K562 (cell line): Measurements from ENCODE around the gene PAX8. TPM values are rescaled to one million over a fixed set of nuclear protein-coding genes. Genes with fewer than 3 reads are reported as not detected.

Experiments used
- ATAC-seq: fragments of 200-7000 bp; cut with Tn5 transposase; 3 replicates; pipeline ENCODE4 v1.9.1; 2020; ENCODE audit warnings: moderate library complexity
- BruUV-seq: library from RNA; stranded (reverse); fragments of 400-500 nt; replicated peaks from 2 replicates; lab custom pipeline; 2021; lab: Mats Ljungman, UMichigan
- CTCF ChIA-PET: fragments of 300-600 bp; formaldehyde crosslinking; extraction: SDS; loops from one replicate; lab custom pipeline; 2021; ENCODE audit warnings: low intra/inter-chr PET ratio; lab: Yijun Ruan, JAX
- POLR2A ChIA-PET: fragments of 300-600, 350-650 bp; sonication (Branson Sonifier 250); formaldehyde crosslinking; extraction: SDS; loops from one replicate; lab custom pipeline; 2021; ENCODE audit warnings: antibody characterized with exemption, inconsistent platforms; lab: Yijun Ruan, JAX
- DNase-seq, 4 experiments: peaks; one replicate each; pipeline versions ENCODE4 v3.0.0 to v3.0.0-alpha.2; 2011 to 2018; ENCODE audit warnings: low spot score in 3 of 4, mixed read lengths in 3 of 4; ENCODE audit errors: extremely low read depth in 1 of 4
- FAIRE-seq: peaks from 2 replicates; lab custom pipeline; 2011; peaks lifted over from hg19 to GRCh38; lab: Jason Lieb, UNC
- H2AFZ ChIP-seq: 2 replicates; pipeline ENCODE4 v1.6.0; 2011; ENCODE audit warnings: low read depth, low read length, control low read depth, inconsistent platforms
- H3K27ac ChIP-seq: fragments of 200-600 bp; 3 replicates; pipeline ENCODE4 v1.8.0; 2011; ENCODE audit warnings: low read depth, mild to moderate bottlenecking, control low read depth, inconsistent platforms, low read length, moderate library complexity, mixed read lengths; ENCODE audit errors: extremely low read depth
- H3K27me3 ChIP-seq, 2 experiments: fragments of 300-600 bp in 1 of 2; 2 replicates in 1 of 2; 3 replicates in 1 of 2; pipeline versions ENCODE4 v1.6.0 to v1.8.0; 2011; ENCODE audit warnings: inconsistent platforms in 2 of 2, low read length in 2 of 2, mild to moderate bottlenecking in 1 of 2, mixed read lengths in 1 of 2, moderate library complexity in 1 of 2; ENCODE audit not compliant: control insufficient read depth in 2 of 2, insufficient read depth in 2 of 2
- H3K36me3 ChIP-seq: fragments of 300-600 bp; 3 replicates; pipeline ENCODE4 v1.8.0; 2011; ENCODE audit warnings: mild to moderate bottlenecking, low read length, inconsistent platforms; ENCODE audit not compliant: control insufficient read depth, insufficient read depth
- H3K4me1 ChIP-seq, 2 experiments: fragments of 200-600 bp in 1 of 2; replicated peaks in 1 of 2; 2 replicates in 1 of 2; 3 replicates in 1 of 2; pipeline versions ENCODE4 v1.5.1 to v1.8.0; 2011; ENCODE audit warnings: inconsistent platforms in 2 of 2, low read length in 2 of 2, mild to moderate bottlenecking in 1 of 2, mixed read lengths in 1 of 2, moderate library complexity in 1 of 2; ENCODE audit not compliant: control insufficient read depth in 2 of 2, insufficient read depth in 2 of 2
- H3K4me2 ChIP-seq: 2 replicates; pipeline ENCODE4 v1.6.1; 2011; ENCODE audit warnings: low read length, control low read depth, inconsistent platforms, mixed read lengths; ENCODE audit not compliant: insufficient read depth
- H3K4me3 ChIP-seq: fragments of 200-600 bp; sonication (generic), shearing (Covaris generic); 2 replicates; pipeline ENCODE4 v1.5.1; 2016; ENCODE audit warnings: control low read depth, inconsistent platforms
- H3K79me2 ChIP-seq: fragments of 200-600 bp; 3 replicates; pipeline ENCODE4 v1.8.0; 2011; ENCODE audit warnings: low read length, inconsistent platforms; ENCODE audit not compliant: control insufficient read depth, insufficient read depth
- H3K9ac ChIP-seq, 2 experiments: 2 replicates each; pipeline versions ENCODE4 v1.6.0 to v1.6.1; 2011; ENCODE audit warnings: low read depth in 2 of 2, low read length in 2 of 2, control low read depth in 1 of 2, inconsistent platforms in 1 of 2, mild to moderate bottlenecking in 1 of 2, mixed read lengths in 1 of 2; ENCODE audit not compliant: insufficient read depth in 1 of 2
- H3K9me1 ChIP-seq: one replicate; pipeline ENCODE4 v1.6.0; 2011; ENCODE audit warnings: inconsistent platforms, mild to moderate bottlenecking, low read length, moderate library complexity; ENCODE audit not compliant: control insufficient read depth, insufficient read depth
- H3K9me3 ChIP-seq: replicated peaks from 2 replicates; pipeline ENCODE4 v1.5.1; 2011; ENCODE audit warnings: low read depth, low read length, inconsistent platforms; ENCODE audit not compliant: control insufficient read depth, insufficient read depth
- H4K20me1 ChIP-seq: replicated peaks from 2 replicates; pipeline ENCODE4 v1.6.1; 2011; ENCODE audit warnings: low read length, inconsistent platforms, mixed read lengths; ENCODE audit not compliant: control insufficient read depth, insufficient read depth
- CAMTA2 ChIP-seq: fragments of 250-450 bp; sonication (Bioruptor Pico); conservative IDR thresholded peaks from 2 replicates; pipeline ENCODE4 v1.5.1; 2022
- CLOCK ChIP-seq: fragments of 250-450 bp; sonication (Bioruptor Pico); IDR thresholded peaks from 2 replicates; pipeline ENCODE4 v1.4.0; 2020; ENCODE audit warnings: mild to moderate bottlenecking, moderate library complexity, borderline replicate concordance
- HNRNPL ChIP-seq: fragments of 200-400 bp; formaldehyde crosslinking; IDR thresholded peaks from 2 replicates; pipeline ENCODE4 v1.6.1; 2017; ENCODE audit warnings: low read depth, mild to moderate bottlenecking, low read length
- POLR2A ChIP-seq: fragments of 450-650 bp; conservative IDR thresholded peaks from 2 replicates; pipeline ENCODE4 v1.6.1; 2016
- PPARD ChIP-seq: fragments of 250-450 bp; sonication (Bioruptor Pico); IDR thresholded peaks from 2 replicates; pipeline ENCODE4 v1.8.0; 2022; ENCODE audit warnings: inconsistent platforms, mild to moderate bottlenecking, moderate library complexity
- SOX6 ChIP-seq: fragments of 450-650 bp; IDR thresholded peaks from 2 replicates; pipeline ENCODE4 v1.6.1; 2014; ENCODE audit warnings: mild to moderate bottlenecking
- TCF15 ChIP-seq: fragments of 250-450 bp; sonication (Bioruptor Pico); IDR thresholded peaks from 2 replicates; pipeline ENCODE4 v1.8.0; 2022; ENCODE audit warnings: moderate library complexity, mild to moderate bottlenecking, inconsistent platforms
- ZNF23 ChIP-seq: fragments of 250-450 bp; sonication (Bioruptor Pico); IDR thresholded peaks from 2 replicates; pipeline ENCODE4 v1.4.0; 2020; ENCODE audit warnings: mild to moderate bottlenecking
- WGBS: fragments of 100-300 bp; shearing (Covaris generic); methylation state at CpG from one replicate; pipeline ENCODE4 v1.1.6; 2016; ENCODE audit warnings: low coverage, mixed read lengths; ENCODE audit not compliant: insufficient coverage; ENCODE audit errors: missing lambda C conversion rate; 5-methylcytosine and 5-hydroxymethylcytosine counted together
- in situ Hi-C: fragments of 300-500 bp; cut with MboI; formaldehyde crosslinking; loops from 4 replicates; pipeline ENCODE4 v1.15.0; 2018; ENCODE audit warnings: inconsistent platforms, mixed read lengths
- intact Hi-C: fragments of 100-400 bp; cut with micrococcal nuclease; formaldehyde crosslinking; loops from 2 replicates; pipeline ENCODE4 v1.14.2; 2022
- polyA plus RNA-seq, 8 experiments: library from polyadenylated mRNA; depleted of rRNA in 4 of 8; stranded (reverse) in 5 of 8; unstranded in 3 of 8; fragments of >200 nt; fragmentation: Nextera tagmentation in 2 of 8; fragmentation: Illumina TruSeq in 1 of 8; extraction: Ambion mirVana in 2 of 8; extraction: Trizol in 1 of 8; gene quantifications; 2 replicates each; pipeline versions ENCODE4 v1.2.1 to v1.2.3, GENCODE V29; 2011 to 2014; ENCODE audit warnings: inconsistent platforms in 1 of 8, missing spikeins in 1 of 8
- total RNA-seq, 7 experiments: library from RNA; depleted of rRNA in 6 of 7; stranded (reverse); fragments of >200 nt in 6 of 7; fragmentation: Illumina TruSeq in 2 of 7; extraction: Trizol in 2 of 7; gene quantifications; 2 replicates each; pipeline versions ENCODE4 v1.2.1 to v1.2.3, GENCODE V29; 2011 to 2021; ENCODE audit warnings: low replicate concordance in 1 of 7
- TF ChIP-seq, protein P1 (sequence below), 2 experiments: fragments of 450-650 bp; IDR thresholded peaks; 2 replicates each; pipeline ENCODE4 v1.6.1; 2018; ENCODE audit warnings: mild to moderate bottlenecking in 2 of 2, low read depth in 1 of 2; ENCODE audit not compliant: partially characterized antibody in 2 of 2

Gene PAX8
- total and polyA plus RNA-seq, 9 of the 15 experiments (the other 6 are each of a cell fraction or from before 2014, with no cell fraction given) = 0.13 to 2.1 (median 0.51) TPM

DNA sequence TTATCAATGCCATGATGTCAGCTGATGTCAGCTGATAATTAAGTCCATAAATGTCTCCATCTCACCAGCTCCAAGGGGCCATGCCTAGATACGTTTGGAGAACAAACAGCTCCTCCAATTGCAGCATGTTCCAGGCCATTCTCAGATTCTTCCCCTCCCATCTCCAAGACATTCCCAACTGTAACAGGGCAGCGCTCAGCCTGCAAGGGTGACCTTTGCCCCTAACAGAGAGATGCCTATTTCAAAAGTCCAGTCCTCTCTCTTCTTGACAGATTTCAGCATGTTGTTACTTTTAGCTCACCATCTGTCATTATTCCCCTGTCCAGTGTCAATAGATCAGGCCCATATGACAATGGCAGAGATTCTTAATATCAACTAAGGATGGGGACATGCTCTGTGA is 95.0 kb downstream of the PAX8 start:
- no peak overlapping the region for H3K4me3 ChIP-seq
- BruUV-seq = no TSS peak
- no peak overlapping the region for H3K27ac ChIP-seq
- POLR2A ChIA-PET = interaction anchor here (0.6 to 2.5 kb wide), 2 partner anchors 10 to 52 kb away, joined by 3 to 15 read pairs; partner anchors contain the start of gene PSD4
- no peak for TF ChIP-seq SOX6
- TF ChIP-seq POLR2A = 0 out of 2 replicates have a peak, but pooled peaks have one; percentile 18
- H3K36me3 ChIP-seq = peaks cover 57% of the 10 kb centered on the region; the same call in 2 of the 3 replicates
- no peak overlapping the region for H2AFZ ChIP-seq
- intact Hi-C loops (no loop called here), in situ Hi-C loops (no loop called here)
- DNase-seq (no peak), ATAC-seq (no peak), FAIRE-seq (no peak)
- H3K9me1 ChIP-seq = peaks cover 10% of the 10 kb centered on the region
- 81% methylated on average over 2 of the region's 2 CpGs for WGBS
- CTCF ChIA-PET = no interaction called here
- peaks cover 13% of the 10 kb centered on the region for H4K20me1 ChIP-seq
- H3K4me2 ChIP-seq = no peak overlapping the region
- no peaks in the 10 kb centered on the region for H3K27me3 ChIP-seq
- H3K9ac ChIP-seq = no peak overlapping the region
- peaks cover 20 to 31% of the 10 kb centered on the region in 2 experiments; a peak in 4 of 5 replicates for H3K4me1 ChIP-seq
- no peaks in the 10 kb centered on the region; the same call in 2 of the 3 replicates for H3K79me2 ChIP-seq
- no peaks in the 10 kb centered on the region for H3K9me3 ChIP-seq

DNA sequence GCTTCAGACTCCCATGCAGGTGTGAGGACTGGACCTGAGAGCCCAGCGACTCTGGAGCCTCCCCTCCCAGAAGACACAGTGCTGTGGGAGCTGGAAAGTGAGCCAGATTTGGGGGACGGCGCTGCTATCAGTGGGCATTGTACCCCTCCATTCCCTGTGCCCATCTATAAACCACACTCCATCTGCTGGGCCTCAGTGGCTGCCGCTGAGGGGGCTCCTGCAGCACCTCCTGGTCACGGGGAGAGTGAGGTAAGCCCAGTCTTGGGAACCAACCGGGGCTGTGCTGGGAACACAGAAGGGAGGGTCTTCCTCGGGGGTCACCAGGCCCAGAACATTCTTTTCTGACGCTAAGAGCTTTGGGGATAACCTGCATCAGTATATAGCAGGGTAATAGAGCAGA is 95.5 kb downstream of the PAX8 start:
- Histone ChIP-seq H4K20me1 (peaks cover 13% of the 10 kb centered on the region), H3K27me3 (no peaks in the 10 kb centered on the region), H3K79me2 (no peaks in the 10 kb centered on the region; the same call in 2 of the 3 replicates), H3K9me3 (no peaks in the 10 kb centered on the region), H3K36me3 (peaks cover 59% of the 10 kb centered on the region; the same call in 2 of the 3 replicates), H3K4me1 (peaks cover 20 to 31% of the 10 kb centered on the region in 2 experiments; a peak in 4 of 5 replicates), H2AFZ (no peak overlapping the region), H3K9me1 (peaks cover 10% of the 10 kb centered on the region), H3K9ac (no peak overlapping the region), H3K27ac (no peak overlapping the region), H3K4me3 (no peak overlapping the region), H3K4me2 (no peak overlapping the region)
- intact Hi-C loops (no loop called here), in situ Hi-C loops (no loop called here)
- no TSS peak for BruUV-seq
- no peak for FAIRE-seq
- ChIA-PET CTCF (no interaction called here), POLR2A (interaction anchor here (2.5 kb wide), 1 partner anchor 9 kb away, joined by 15 read pairs; the partner anchor contains the start of gene PSD4)
- no peak for ATAC-seq
- DNase-seq = no peak
- 89% methylated on average over 8 of the region's 8 CpGs for WGBS
- TF ChIP-seq TCF15 (CRISPR knock-in tag) = no peak
- TF ChIP-seq CLOCK (CRISPR knock-in tag) = no peak
- no peak for TF ChIP-seq ZNF23 (CRISPR knock-in tag)
- TF ChIP-seq PPARD (CRISPR knock-in tag) = no peak
- TF ChIP-seq, protein P1, sequence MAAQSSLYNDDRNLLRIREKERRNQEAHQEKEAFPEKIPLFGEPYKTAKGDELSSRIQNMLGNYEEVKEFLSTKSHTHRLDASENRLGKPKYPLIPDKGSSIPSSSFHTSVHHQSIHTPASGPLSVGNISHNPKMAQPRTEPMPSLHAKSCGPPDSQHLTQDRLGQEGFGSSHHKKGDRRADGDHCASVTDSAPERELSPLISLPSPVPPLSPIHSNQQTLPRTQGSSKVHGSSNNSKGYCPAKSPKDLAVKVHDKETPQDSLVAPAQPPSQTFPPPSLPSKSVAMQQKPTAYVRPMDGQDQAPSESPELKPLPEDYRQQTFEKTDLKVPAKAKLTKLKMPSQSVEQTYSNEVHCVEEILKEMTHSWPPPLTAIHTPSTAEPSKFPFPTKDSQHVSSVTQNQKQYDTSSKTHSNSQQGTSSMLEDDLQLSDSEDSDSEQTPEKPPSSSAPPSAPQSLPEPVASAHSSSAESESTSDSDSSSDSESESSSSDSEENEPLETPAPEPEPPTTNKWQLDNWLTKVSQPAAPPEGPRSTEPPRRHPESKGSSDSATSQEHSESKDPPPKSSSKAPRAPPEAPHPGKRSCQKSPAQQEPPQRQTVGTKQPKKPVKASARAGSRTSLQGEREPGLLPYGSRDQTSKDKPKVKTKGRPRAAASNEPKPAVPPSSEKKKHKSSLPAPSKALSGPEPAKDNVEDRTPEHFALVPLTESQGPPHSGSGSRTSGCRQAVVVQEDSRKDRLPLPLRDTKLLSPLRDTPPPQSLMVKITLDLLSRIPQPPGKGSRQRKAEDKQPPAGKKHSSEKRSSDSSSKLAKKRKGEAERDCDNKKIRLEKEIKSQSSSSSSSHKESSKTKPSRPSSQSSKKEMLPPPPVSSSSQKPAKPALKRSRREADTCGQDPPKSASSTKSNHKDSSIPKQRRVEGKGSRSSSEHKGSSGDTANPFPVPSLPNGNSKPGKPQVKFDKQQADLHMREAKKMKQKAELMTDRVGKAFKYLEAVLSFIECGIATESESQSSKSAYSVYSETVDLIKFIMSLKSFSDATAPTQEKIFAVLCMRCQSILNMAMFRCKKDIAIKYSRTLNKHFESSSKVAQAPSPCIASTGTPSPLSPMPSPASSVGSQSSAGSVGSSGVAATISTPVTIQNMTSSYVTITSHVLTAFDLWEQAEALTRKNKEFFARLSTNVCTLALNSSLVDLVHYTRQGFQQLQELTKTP (IDR thresholded peaks at IDR 0.05; ENCODE audit: low read depth in 1 of 2, partially characterized antibody in 2 of 2) = no peak
- no peak for TF ChIP-seq CAMTA2
- TF ChIP-seq HNRNPL = no peak
